NCI-H748 treated with DMSO at 0.1 percent for 48 hours (cell line): ENCODE data around the gene GPC6.

Source experiments
- DNase-seq: peaks from one replicate; lab custom pipeline; 2025; lab: John Stamatoyannopoulos, UW

The GPC6 gene

GRCh38 chr13:94053986-94054593, 827.5 kb downstream of the GPC6 start:
- no peak for DNase-seq

GRCh38 chr13:94056362-94056990, 829.9 kb downstream of the GPC6 start:
- no peak for DNase-seq

GRCh38 chr13:94057618-94058186, 831.1 kb downstream of the GPC6 start:
- no peak for DNase-seq

- DNase-seq, result no peak
Observed at GRCh38 chr13:94058821-94059360, 832.3 kb downstream of the GPC6 start.

GRCh38 chr13:94061301-94061700, 834.7 kb downstream of the GPC6 start:
- DNase-seq, result no peak

- DNase-seq, result no peak
Observed at GRCh38 chr13:94063096-94063495, 836.5 kb downstream of the GPC6 start.

GRCh38 chr13:94063848-94064247, 837.2 kb downstream of the GPC6 start:
- DNase-seq, result no peak

GRCh38 chr13:94065741-94066140, 839.1 kb downstream of the GPC6 start:
- DNase-seq, result no peak

- peak; percentile 39 for DNase-seq
Observed at GRCh38 chr13:94073007-94073744, 846.6 kb downstream of the GPC6 start.

GRCh38 chr13:94079876-94080275, 853.3 kb downstream of the GPC6 start:
- DNase-seq, result no peak

GRCh38 chr13:94080527-94080926, 853.9 kb downstream of the GPC6 start:
- no peak for DNase-seq

GRCh38 chr13:94087100-94087499, 860.5 kb downstream of the GPC6 start:
- peak; percentile 18 for DNase-seq

- no peak for DNase-seq
Observed at GRCh38 chr13:94088742-94089141, 862.1 kb downstream of the GPC6 start.

- DNase-seq, result no peak
Observed at GRCh38 chr13:94090773-94091480, 864.3 kb downstream of the GPC6 start.

- DNase-seq, result no peak
Observed at GRCh38 chr13:94093652-94094315, 867.2 kb downstream of the GPC6 start.

GRCh38 chr13:94109715-94110374, 883.2 kb downstream of the GPC6 start:
- DNase-seq, result peak; percentile 20

- DNase-seq, result no peak
Observed at GRCh38 chr13:94112227-94112626, 885.6 kb downstream of the GPC6 start.

GRCh38 chr13:94112731-94113130, 886.1 kb downstream of the GPC6 start:
- no peak for DNase-seq

GRCh38 chr13:94113245-94113644, 886.6 kb downstream of the GPC6 start:
- no peak for DNase-seq

GRCh38 chr13:94114166-94114565, 887.6 kb downstream of the GPC6 start:
- no peak for DNase-seq

- no peak for DNase-seq
Observed at GRCh38 chr13:94115054-94115453, 888.4 kb downstream of the GPC6 start.
